ENCODE measurements around the gene SIX4.
"Not testable (repeated sequence)": the region's sequence is repeated elsewhere in the genome, so short reads cannot be mapped to it uniquely, and the experiment has no call there.

The SIX4 gene

DNA sequence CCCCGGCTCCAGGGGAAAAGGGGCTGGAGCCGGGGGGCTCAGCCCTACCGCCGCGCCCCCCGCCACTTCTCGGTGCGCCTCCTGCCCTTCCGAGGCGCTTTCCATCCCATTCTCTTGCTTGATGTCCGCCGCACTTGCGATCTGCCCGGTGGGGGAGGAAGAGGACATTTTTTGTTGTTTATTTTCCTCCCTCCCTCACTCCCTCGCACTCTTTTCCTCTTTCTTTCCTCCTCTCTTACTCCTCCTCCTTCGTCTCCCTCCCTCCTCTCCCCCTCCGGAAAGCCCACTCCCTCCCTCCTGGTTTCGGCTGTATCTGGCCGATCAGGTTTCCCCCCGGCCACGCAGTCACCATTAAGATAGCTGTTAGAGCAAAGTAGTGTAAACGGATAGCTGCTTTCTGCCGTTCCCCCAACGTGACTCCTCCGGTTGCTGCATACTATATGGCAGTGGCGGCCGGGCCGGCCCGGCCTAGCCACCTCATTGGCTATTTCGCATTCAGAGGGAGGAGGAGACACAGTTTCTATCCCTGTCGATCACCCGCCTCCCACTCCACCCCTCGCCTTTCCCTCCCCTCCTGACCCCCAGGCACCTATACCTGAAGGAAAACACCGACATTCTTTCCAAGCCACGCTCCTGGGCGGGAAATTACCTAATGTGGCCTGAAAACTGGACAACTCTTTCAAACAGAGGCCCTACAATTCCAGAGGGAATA, at the start of gene SIX4:
Gene SIX4 (minus strand): TSS at position 445 of the 712 bp plus-strand sequence. CDS start 277 bp downstream, at position 168.
- peak in 37 of 58 donors; percentile 8 to 72 (median 31) for DNase-seq

DNA sequence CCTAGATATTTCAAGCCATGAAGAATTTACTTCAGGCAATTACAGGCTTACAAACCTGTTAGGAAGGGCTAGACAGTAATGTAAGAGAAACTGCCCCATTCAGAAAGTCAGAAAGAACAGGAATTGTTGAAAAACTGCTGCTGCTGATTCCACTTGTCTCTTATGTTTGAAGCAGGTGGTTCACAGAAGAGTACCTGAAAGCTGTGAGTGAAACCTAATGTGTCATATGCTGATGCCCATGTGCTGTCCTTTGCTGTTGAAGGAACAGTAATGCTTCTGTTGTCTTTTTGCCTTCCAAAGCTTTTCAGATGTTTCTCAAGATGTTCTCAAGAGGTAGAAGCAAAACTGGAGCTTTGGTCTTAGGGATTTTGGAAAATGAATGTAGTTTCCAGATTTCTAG, 49.4 kb upstream of the SIX4 start:
- no peak for DNase-seq

GRCh38 chr14:60771117-60771516, 47.0 kb upstream of the SIX4 start:
- no peak for DNase-seq

- DNase-seq = no peak
Measured at GRCh38 chr14:60768602-60769001, 44.5 kb upstream of the SIX4 start.

DNA sequence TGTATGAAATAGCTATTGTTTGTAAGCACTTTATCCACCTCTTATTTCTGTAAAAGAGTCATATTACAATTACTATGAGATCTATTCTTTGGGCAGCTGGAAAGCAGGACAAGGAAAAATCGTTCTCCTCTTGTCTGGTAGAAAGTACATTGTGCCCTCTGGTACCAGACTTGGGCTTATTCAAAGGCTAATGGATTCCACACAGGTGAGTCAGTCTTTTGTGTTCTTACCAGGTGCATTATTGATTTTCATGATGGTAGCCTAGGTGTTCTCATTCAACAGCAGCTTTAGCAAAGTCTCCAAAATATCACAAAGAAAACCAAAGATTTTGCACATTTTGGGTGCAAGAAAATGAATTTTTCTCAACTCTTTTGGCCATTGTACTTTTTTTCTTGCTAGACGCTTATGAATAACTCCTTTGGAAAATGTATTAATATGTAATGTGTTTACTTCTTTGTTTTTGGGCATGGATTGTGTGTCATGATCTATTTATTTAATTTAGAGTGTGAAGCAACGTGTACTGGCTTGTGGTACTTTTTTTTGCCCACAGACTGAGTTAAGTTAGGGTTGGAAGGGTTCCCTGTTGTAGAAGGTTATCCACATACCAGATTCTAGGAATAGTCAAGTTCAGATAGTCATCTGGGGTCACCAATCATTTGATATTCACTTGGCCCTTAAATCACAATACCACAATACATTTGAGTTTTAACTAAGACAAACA, 36.7 kb upstream of the SIX4 start:
- no peak for DNase-seq

DNA sequence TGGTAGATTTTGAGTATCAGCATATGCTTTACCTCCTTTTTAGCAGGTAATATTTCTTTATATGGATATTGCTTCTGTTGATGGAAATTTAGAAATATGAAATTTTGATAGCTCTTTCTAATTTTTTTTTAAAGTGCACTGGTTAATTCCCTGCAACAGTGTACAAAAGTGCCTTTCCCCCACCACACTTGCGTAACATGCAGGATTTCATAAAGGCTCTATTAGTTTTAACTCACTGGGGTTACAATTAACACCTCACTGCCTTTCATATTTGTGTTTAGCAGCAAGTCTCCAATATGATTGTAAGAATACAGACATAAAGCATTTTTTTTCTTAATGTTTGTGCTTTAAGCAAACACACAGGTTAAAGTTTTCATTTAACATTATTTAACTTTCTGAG, 36.1 kb upstream of the SIX4 start:
- DNase-seq = no peak

DNA sequence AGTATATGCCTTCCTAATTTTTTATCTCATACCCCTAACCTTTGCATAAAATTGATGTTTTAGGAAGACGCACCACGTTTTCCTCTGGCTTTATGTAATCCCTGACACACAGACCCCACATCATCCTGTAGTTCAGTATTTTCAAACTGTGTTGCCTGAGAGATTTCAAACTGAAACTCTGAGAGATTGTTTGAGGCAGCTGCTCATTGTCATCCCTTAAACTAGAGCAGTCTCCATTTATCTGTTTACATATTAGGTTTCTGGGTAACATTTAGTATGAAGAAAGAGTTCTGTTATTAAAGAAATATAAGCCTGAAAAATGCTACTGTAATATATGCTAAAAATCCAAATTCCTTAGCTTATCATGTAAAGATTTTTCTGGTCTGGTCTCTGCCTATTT, 34.7 kb upstream of the SIX4 start:
- DNase-seq = no peak

DNA sequence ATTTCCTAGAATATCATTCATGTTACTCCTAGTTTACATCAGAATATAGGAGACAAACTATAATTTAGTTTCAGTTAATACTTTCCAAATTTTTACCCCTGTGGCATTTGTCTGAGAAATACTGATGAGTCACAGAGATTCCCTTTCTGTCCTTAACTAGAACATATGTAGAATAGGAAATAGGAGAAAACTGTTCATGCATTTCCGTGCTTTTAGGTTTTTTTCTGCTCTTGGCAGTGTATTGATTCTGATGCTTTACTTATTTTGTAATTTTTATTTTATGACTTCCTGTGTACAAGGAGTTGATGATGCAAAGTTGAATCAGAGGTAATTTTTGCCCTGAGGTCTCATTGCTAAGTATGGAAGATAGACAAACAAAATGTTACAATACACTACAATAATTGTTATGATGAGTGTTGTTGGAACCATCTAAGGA, 33.4 kb upstream of the SIX4 start:
- DNase-seq = no peak

- DNase-seq = no peak
Measured at GRCh38 chr14:60756847-60757246, 32.7 kb upstream of the SIX4 start.

DNA sequence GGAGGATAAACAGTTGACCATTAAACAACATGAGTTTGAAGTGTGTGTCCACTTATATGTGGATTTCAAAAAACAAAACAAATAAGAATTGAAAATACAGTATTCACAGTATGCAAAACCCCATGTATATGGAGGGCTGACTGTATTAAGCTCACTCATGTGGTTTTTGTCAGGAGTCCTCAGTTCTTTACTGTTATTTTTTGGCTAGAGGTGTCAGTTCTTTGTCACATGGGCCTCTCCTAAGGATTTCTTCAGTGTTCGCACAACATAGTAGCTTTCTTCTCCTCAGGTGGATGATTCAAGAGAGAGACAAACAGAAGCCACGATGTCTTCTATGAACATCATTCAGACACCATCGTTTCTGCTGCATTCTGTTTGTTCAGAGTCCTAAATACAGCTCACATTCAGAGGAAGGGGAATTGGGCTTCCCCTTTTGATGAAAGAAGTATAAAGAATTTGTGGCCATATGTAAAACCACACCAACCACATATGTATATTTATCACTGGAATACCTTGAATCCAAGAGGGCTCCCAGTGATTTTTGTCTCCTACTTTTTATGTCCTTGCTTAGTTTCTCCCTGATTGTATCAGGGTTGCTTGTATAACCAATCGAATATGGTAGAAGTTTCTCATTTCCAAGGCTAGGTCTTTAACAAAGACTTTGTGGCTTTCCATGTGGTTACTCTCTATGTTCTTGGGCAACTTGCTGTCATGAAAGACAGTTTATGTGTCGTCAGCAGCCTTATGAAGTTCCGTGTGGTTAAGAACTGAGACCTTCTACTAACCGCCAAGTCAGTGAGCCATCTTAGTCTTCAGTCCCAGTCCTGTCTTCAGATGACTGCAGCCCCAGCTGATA, 29.3 kb upstream of the SIX4 start:
- no peak for DNase-seq

DNA sequence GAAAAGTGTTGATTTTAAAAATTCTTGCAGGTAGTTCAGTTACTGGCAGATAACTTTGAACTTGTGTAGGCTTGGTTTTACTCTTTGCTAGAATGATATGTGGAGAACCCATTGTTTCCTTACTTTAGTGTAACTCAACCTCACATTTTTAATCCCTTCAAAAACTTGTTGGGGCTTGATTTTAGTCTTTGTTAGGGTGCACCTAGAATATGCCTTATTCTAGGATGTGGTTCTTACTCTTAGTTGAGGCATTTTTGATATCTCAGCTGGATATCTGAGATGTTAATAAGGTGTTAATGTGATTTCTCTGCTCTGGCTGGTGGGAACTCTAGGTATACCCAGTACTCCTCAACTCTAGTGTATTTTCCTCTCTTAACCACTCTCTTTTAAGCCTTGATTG, 20.4 kb upstream of the SIX4 start:
- DNase-seq = no peak

GRCh38 chr14:60738843-60739508, 14.8 kb upstream of the SIX4 start:
- no peak for DNase-seq

DNA sequence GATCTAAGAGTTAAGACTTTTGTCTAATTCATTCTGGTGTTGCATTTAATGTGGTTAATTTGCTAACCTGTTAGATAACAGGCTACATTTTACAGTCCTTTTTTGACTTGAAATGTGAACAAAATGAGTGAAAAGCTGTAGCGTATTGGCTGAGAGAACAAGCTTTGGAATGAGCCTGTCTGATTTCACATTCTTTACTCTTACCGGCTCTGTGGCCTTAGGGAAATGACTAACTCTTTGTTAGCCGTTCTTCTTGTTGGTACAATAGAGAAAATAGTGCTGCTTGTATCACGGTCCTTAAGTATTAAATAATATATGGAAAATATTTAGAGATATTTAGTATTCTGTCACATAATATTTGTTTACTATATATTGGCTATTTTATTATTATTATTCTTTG, 12.3 kb upstream of the SIX4 start:
- no peak for DNase-seq

DNA sequence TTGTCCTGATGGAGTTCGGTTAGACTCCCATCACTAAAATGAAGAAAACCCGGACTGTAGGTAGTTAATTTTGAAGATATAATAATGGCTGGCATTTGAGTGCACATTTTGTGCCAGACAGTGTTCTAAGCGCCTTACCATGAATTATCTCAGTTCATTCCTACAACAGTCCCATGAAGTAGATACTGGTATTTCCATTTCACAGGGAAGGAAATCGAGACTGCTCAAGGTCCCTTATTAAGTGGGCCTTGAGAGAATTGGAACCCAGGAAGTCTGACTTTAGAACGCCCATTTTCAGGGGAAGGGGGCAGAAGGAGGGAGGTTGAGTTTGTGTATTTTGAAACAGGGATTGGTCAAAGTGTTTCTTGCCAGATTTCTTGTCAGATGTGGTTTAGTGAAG, 11.3 kb upstream of the SIX4 start:
- DNase-seq = no peak

DNA sequence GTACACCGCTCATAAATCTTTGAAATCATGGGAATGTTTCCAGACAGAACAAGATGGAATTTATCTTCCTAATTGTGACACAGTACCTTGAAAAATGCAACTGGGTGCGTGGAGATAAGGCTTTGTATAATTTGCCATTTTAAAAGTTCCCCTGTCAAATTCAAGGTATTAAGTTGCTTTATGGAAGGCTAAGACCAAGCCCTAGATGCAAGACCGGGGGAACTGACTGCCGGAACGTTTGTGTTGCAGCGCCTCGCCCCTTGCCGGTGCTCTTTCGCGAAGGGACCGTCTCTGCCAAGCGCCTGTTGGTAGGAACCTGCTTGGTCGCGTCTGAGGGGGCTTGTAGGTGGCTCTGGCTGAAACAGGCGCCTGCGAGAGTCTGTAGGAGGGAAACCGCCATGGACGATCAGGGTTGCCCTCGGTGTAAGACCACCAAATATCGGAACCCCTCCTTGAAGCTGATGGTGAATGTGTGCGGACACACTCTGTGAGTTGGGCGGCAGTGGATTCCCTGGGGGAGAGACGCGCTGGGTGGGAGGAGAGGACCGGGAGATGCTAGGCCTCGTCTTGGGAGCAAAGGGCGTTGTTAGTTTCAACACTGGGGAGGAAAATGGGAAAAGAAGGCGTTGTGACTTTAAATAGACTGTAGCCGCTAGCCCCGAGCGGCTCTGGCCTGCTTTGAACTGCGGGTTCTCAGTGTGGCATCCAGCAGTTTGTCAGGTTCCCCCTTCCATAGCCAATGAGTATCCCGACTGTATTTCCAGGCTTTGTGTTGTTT, 10.5 kb upstream of the SIX4 start, which contains the start of gene MNAT1:
Gene MNAT1 (plus strand): TSS at position 297 of the 778 bp plus-strand sequence. CDS start 102 bp downstream, at position 399.
- peak; percentile 33 to 90 (median 74) for DNase-seq

DNA sequence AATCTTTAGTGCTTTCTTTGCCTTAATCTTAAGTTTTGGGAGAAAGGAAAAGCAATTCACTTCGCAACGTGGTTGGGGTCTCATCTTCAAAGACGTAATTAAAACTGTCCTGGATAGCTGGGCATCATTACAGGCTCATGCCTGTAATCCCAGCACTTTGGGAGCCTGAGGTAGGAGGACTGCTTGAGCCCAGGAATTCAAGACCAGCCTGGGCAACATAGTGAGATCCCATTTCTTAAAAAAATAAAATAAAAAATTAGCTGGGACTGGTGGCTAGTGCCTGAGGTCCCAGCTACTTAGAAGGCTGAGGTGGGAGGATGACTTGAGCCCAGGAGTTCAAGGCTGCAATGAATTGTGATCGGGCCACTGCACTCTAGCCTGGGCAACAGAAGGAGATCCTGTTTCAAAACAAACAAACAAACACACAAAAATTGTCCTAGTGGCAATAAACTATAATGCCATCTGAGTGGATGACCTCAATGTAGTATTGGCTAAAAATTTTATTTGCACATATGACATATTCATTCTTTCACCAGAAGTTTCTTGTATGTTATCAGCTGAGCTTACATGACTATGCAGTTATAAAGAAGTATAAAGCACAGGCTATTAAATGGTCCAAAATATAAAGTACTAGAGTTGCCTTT, 8.8 kb upstream of the SIX4 start:
- DNase-seq = no peak

DNA sequence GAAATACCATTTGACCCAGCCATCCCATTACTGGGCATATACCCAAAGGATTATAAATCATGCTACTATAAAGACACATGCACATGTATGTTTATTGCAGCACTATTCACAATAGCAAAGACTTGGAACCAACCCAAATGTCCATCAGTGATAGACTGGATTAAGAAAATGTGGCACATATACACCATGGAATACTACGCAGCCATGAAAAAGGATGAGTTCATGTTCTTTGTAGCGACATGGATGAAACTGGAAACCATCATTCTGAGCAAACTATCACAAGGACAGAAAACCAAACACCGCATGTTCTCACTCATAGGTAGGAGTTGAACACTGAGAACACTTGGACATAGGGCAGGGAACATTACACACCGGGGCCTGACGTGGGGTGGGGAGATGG, 7.1 kb upstream of the SIX4 start:
- DNase-seq = not testable (repeated sequence)

DNA sequence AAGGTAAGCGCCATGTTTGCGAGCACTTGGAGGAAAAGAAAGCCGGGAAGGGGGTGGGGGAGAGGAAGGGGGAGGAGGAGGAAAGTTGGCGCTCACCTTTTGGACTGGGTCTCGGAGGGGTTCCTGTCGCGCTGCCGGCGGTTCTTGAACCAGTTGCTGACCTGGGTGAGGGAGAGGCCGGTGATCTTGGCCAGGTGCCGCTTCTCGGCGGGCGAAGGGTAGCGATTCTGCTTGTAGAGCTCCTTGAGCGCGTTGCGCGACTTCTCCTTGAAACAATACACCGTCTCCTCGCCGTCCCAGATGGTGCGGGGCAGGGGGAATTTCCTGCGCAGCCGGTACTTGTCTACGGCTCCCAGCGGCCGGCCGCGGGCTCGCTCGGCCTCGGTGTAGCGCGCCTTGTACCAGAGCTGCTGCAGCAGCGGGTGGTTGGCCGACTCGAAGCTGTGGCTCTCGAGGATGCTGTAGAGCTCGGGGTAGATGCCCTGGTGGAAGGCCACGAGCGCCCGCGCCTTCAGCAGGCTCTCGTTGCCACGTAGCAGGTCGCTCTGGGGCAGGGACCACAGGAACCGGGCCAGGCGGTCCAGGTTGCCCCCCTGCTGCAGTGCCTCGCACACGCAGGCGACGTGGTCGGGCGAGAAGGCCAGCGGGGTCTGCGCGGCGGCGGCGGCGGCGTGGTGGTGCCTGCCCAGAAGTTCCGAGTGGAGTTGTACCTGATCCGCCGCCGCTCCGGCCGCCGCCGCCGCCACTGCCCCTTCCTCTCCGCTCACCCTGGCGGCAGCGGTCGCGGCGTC, 840 bp downstream of the SIX4 start:
- DNase-seq = peak in 15 of 58 donors; percentile 2 to 36 (median 26)

All from anterior cingulate cortex (tissue), 58 donors.